ENCODE data around the gene MAT2A.
"Not testable (repeated sequence)": the region's sequence is repeated elsewhere in the genome, so short reads cannot be mapped to it uniquely, and the experiment has no call there.

MAT2A gene

GRCh38 chr2:85557130-85557529 lies 18.2 kb downstream of the MAT2A start:
- no peak for TF ChIP-seq FOXM1 (IDR thresholded peaks at IDR 0.05; ENCODE audit: borderline replicate concordance)
- TF ChIP-seq L3MBTL2 (conservative IDR thresholded peaks at IDR 0.05), result no peak
- TF ChIP-seq FOXK2 (IDR thresholded peaks at IDR 0.05), result no peak
- TF ChIP-seq PKNOX1 (IDR thresholded peaks at IDR 0.05), result no peak
- no peak for TF ChIP-seq TARDBP (IDR thresholded peaks at IDR 0.05)
- TF ChIP-seq ZNF384 (IDR thresholded peaks at IDR 0.05), result no peak
- no peak for TF ChIP-seq ELF4 (IDR thresholded peaks at IDR 0.05)
- no peak for TF ChIP-seq SUZ12 (IDR thresholded peaks at IDR 0.05)
- no peak for TF ChIP-seq NFRKB (IDR thresholded peaks at IDR 0.05)
- TF ChIP-seq ARNT (IDR thresholded peaks at IDR 0.05), result no peak
- no peak for TF ChIP-seq LEF1 (IDR thresholded peaks at IDR 0.05; ENCODE audit: borderline replicate concordance)
- no peak for TF ChIP-seq SP1 (IDR thresholded peaks at IDR 0.05)
- no peak for TF ChIP-seq CTBP1 (IDR thresholded peaks at IDR 0.05; ENCODE audit: borderline replicate concordance)
- CTCF ChIA-PET, result interaction anchor here (1.1 kb wide), 1 partner anchor 137 kb away, joined by 4 read pairs; no protein-coding TSS in a partner anchor
- DNase-seq (ENCODE audit: extremely low spot score), result no peak
- POLR2A ChIA-PET, result interaction anchor here (1.4 to 2.9 kb wide), 4 partner anchors 18 to 138 kb away, joined by 3 to 17 read pairs (median 6); partner anchors contain the start of genes C2orf68, MAT2A, RNF181 and SH2D6

- TF ChIP-seq PKNOX1 (IDR thresholded peaks at IDR 0.05) (no peak), FOXM1 (IDR thresholded peaks at IDR 0.05; ENCODE audit: borderline replicate concordance) (no peak)
- POLR2A ChIA-PET, result interaction anchor here (0.7 to 4.0 kb wide), 3 partner anchors 18 to 139 kb away, joined by 3 to 30 read pairs (median 5); partner anchors contain the start of genes MAT2A and SH2D6
- DNase-seq (ENCODE audit: extremely low spot score), result no peak
- CTCF ChIA-PET, result no interaction called here
Measured at GRCh38 chr2:85558160-85558559, 19.2 kb downstream of the MAT2A start.

GRCh38 chr2:85560403-85560726 lies 21.4 kb downstream of the MAT2A start:
- POLR2A ChIA-PET, result interaction anchor here (0.6 to 4.0 kb wide), 15 partner anchors 8 to 172 kb away, joined by 3 to 30 read pairs (median 5); partner anchors contain the start of genes MAT2A, RNF181, SH2D6 and TMEM150A
- DNase-seq (ENCODE audit: extremely low spot score), result not testable (repeated sequence)
- CTCF ChIA-PET, result interaction anchor here (0.6 to 1.6 kb wide), 4 partner anchors 9 to 393 kb away, joined by 3 to 24 read pairs (median 5); partner anchors contain the start of gene MAT2A

- ChIA-PET CTCF (interaction anchor here (0.6 to 1.6 kb wide), 3 partner anchors 9 to 393 kb away, joined by 3 to 24 read pairs (median 6); no protein-coding TSS in a partner anchor), POLR2A (interaction anchor here (0.6 to 4.0 kb wide), 19 partner anchors 9 to 172 kb away, joined by 3 to 30 read pairs (median 5); partner anchors contain the start of genes C2orf68, MAT2A, RNF181 and SH2D6)
- no peak for DNase-seq (ENCODE audit: extremely low spot score)
- TF ChIP-seq BHLHE40 (IDR thresholded peaks at IDR 0.05; ENCODE audit: borderline replicate concordance) (no peak), PKNOX1 (IDR thresholded peaks at IDR 0.05) (no peak), ELF4 (IDR thresholded peaks at IDR 0.05) (no peak), CTBP1 (IDR thresholded peaks at IDR 0.05; ENCODE audit: borderline replicate concordance) (no peak), SP1 (IDR thresholded peaks at IDR 0.05) (no peak), L3MBTL2 (conservative IDR thresholded peaks at IDR 0.05) (no peak), ZNF384 (IDR thresholded peaks at IDR 0.05) (no peak), LEF1 (IDR thresholded peaks at IDR 0.05; ENCODE audit: borderline replicate concordance) (no peak), SUZ12 (IDR thresholded peaks at IDR 0.05) (no peak), NFRKB (IDR thresholded peaks at IDR 0.05) (no peak), TARDBP (IDR thresholded peaks at IDR 0.05) (no peak), HDGF (IDR thresholded peaks at IDR 0.05; ENCODE audit: borderline replicate concordance) (no peak), FOXA1 (IDR thresholded peaks at IDR 0.05) (no peak), FOXM1 (IDR thresholded peaks at IDR 0.05; ENCODE audit: borderline replicate concordance) (no peak), FOXK2 (IDR thresholded peaks at IDR 0.05) (no peak)
Measured at GRCh38 chr2:85560812-85561279, 21.9 kb downstream of the MAT2A start.

- ChIA-PET POLR2A (interaction anchor here (0.7 to 4.0 kb wide), 21 partner anchors 9 to 173 kb away, joined by 3 to 30 read pairs (median 5); partner anchors contain the start of genes C2orf68, MAT2A, RNF181 and SH2D6), CTCF (interaction anchor here (0.6 to 0.9 kb wide), 3 partner anchors 27 to 142 kb away, joined by 3 to 6 read pairs (median 3); no protein-coding TSS in a partner anchor)
- DNase-seq (ENCODE audit: extremely low spot score), result peak; percentile 93
- TF ChIP-seq LEF1 (IDR thresholded peaks at IDR 0.05; ENCODE audit: borderline replicate concordance) (no peak), ZNF384 (IDR thresholded peaks at IDR 0.05) (peak; percentile 41; the same call in 1 of the 2 replicates)
Measured at GRCh38 chr2:85561280-85562212, 22.6 kb downstream of the MAT2A start, which contains the start of gene GGCX. TSS of gene GGCX (minus strand) at chr2:85561493. CDS start at chr2:85561428, 65 bp downstream.

GRCh38 chr2:85564144-85564563 lies 25.2 kb downstream of the MAT2A start:
- ChIA-PET CTCF (no interaction called here), POLR2A (no interaction called here)
- no peak for TF ChIP-seq BHLHE40 (IDR thresholded peaks at IDR 0.05; ENCODE audit: borderline replicate concordance)
- TF ChIP-seq ZNF384 (IDR thresholded peaks at IDR 0.05), result no peak
- no peak for TF ChIP-seq FOXA1 (IDR thresholded peaks at IDR 0.05)
- TF ChIP-seq ARNT (IDR thresholded peaks at IDR 0.05), result no peak
- no peak for TF ChIP-seq PKNOX1 (IDR thresholded peaks at IDR 0.05)
- no peak for DNase-seq (ENCODE audit: extremely low spot score)
